Liver (tissue), 9 donors: ENCODE data around the gene CADM2. TPM values are rescaled to one million over a fixed set of nuclear protein-coding genes. Genes with fewer than 3 reads are reported as not detected.
"Not testable (repeated sequence)": the region's sequence is repeated elsewhere in the genome, so short reads cannot be mapped to it uniquely, and the experiment has no call there.

Experiments
- DNase-seq: peaks from one replicate; pipeline ENCODE4 v3.0.0-alpha.2; 2017; ENCODE audit warnings: low spot score
- H3K27ac ChIP-seq, 2 donors: one replicate each; pipeline ENCODE4 v1.7.0; 2013; ENCODE audit warnings: inconsistent platforms in 2 of 2, low read length in 2 of 2, control low read depth in 1 of 2, low read depth in 1 of 2, mild to moderate bottlenecking in 1 of 2
- H3K27me3 ChIP-seq, 4 donors: one replicate each; pipeline versions ENCODE4 v1.6.1 to v1.7.0; 2013; ENCODE audit warnings: low read length in 3 of 4, inconsistent platforms in 1 of 4, mild to moderate bottlenecking in 1 of 4, moderate library complexity in 1 of 4; ENCODE audit not compliant: control insufficient read depth in 4 of 4, insufficient read depth in 4 of 4
- H3K36me3 ChIP-seq, 4 donors: one replicate each; pipeline versions ENCODE4 v1.6.1 to v1.7.0; 2013; ENCODE audit warnings: low read length in 3 of 4, mild to moderate bottlenecking in 3 of 4, low read depth in 1 of 4, moderate library complexity in 1 of 4; ENCODE audit not compliant: control insufficient read depth in 4 of 4, insufficient read depth in 3 of 4
- H3K4me1 ChIP-seq, 4 donors: one replicate each; pipeline versions ENCODE4 v1.6.1 to v1.7.0; 2013; ENCODE audit warnings: low read length in 3 of 4, mild to moderate bottlenecking in 3 of 4, moderate library complexity in 1 of 4; ENCODE audit not compliant: control insufficient read depth in 4 of 4, insufficient read depth in 4 of 4
- H3K4me3 ChIP-seq, 3 donors: one replicate each; pipeline versions ENCODE4 v1.6.1 to v1.7.0; 2013; ENCODE audit warnings: low read length in 3 of 3, control low read depth in 1 of 3, low read depth in 1 of 3, mild to moderate bottlenecking in 1 of 3
- H3K9ac ChIP-seq, 2 donors: one replicate each; pipeline ENCODE4 v1.7.0; 2013; ENCODE audit warnings: low read length in 2 of 2, mild to moderate bottlenecking in 2 of 2, moderate library complexity in 2 of 2, control low read depth in 1 of 2, low read depth in 1 of 2
- H3K9me3 ChIP-seq, 4 donors: one replicate each; pipeline versions ENCODE4 v1.6.1 to v1.7.0; 2013; ENCODE audit warnings: low read length in 3 of 4; ENCODE audit not compliant: control insufficient read depth in 4 of 4
- ATF3 ChIP-seq: IDR thresholded peaks from 2 replicates; pipeline ENCODE4 v1.6.1; 2016; ENCODE audit warnings: antibody characterized with exemption
- CTCF ChIP-seq: fragments of 150-350 bp; IDR thresholded peaks from 2 replicates; pipeline ENCODE4 v1.5.1; 2017; ENCODE audit warnings: improper control_type of control experiment, low read depth, low read length; ENCODE audit not compliant: missing input control
- EGR1 ChIP-seq, 2 donors: IDR thresholded peaks; 2 replicates each; pipeline ENCODE4 v1.6.1; 2016 to 2018; ENCODE audit warnings: antibody characterized with exemption in 2 of 2, low read depth in 2 of 2
- FOXA1 ChIP-seq: IDR thresholded peaks from 2 replicates; pipeline ENCODE4 v1.6.1; 2016; ENCODE audit warnings: antibody characterized with exemption
- FOXA2 ChIP-seq: IDR thresholded peaks from 2 replicates; pipeline ENCODE4 v1.6.1; 2016; ENCODE audit warnings: antibody characterized with exemption
- GABPA ChIP-seq, 2 donors: IDR thresholded peaks in 1 of 2; conservative IDR thresholded peaks in 1 of 2; 2 replicates each; pipeline ENCODE4 v1.6.1; 2016; ENCODE audit warnings: antibody characterized with exemption in 2 of 2, mild to moderate bottlenecking in 1 of 2, moderate library complexity in 1 of 2
- HNF4G ChIP-seq: IDR thresholded peaks from 2 replicates; pipeline ENCODE4 v1.6.1; 2016; ENCODE audit warnings: antibody characterized with exemption
- RXRA ChIP-seq, 2 donors: IDR thresholded peaks; 2 replicates each; pipeline ENCODE4 v1.6.1; 2017 to 2018; ENCODE audit warnings: antibody characterized with exemption in 2 of 2, mild to moderate bottlenecking in 1 of 2
- SP1 ChIP-seq: IDR thresholded peaks from 2 replicates; pipeline ENCODE4 v1.6.1; 2018; ENCODE audit warnings: antibody characterized with exemption, mild to moderate bottlenecking
- ZBTB33 ChIP-seq: IDR thresholded peaks from 2 replicates; pipeline ENCODE4 v1.6.1; 2016; ENCODE audit warnings: antibody characterized with exemption
- WGBS: extraction: QIAGEN DNeasy Blood & Tissue Kit; methylation state at CpG from one replicate; pipeline ENCODE4 v1.1.7; 2013; 5-methylcytosine and 5-hydroxymethylcytosine counted together
- polyA plus RNA-seq, 2 donors: library from polyadenylated mRNA; stranded (reverse) in 1 of 2; unstranded in 1 of 2; fragments of 200-250 nt in 1 of 2; fragments of >200 nt in 1 of 2; fragmentation: Nextera tagmentation in 1 of 2; extraction: Ambion mirVana in 1 of 2; gene quantifications; one replicate each; pipeline versions ENCODE4 v1.2.1 to v1.2.3, GENCODE V29; 2013 to 2015
- total RNA-seq, 2 donors: library from RNA; depleted of rRNA; stranded (reverse); fragments of >200 nt; gene quantifications; one replicate each; pipeline ENCODE4 v1.2.3, GENCODE V29; 2014
- donor health status: healthy.
- donor health status: healthy.
- donor health status: healthy.
- donor health status: healthy.
- donor health status: healthy.

CADM2 gene
- total and polyA plus RNA-seq, 4 donors: 0.35 to 0.92 (median 0.51) TPM

GRCh38 chr3:85110393-85110792, 151.6 kb downstream of the CADM2 start (continued):
- TF ChIP-seq CTCF (no peak), FOXA1 (no peak)

DNA sequence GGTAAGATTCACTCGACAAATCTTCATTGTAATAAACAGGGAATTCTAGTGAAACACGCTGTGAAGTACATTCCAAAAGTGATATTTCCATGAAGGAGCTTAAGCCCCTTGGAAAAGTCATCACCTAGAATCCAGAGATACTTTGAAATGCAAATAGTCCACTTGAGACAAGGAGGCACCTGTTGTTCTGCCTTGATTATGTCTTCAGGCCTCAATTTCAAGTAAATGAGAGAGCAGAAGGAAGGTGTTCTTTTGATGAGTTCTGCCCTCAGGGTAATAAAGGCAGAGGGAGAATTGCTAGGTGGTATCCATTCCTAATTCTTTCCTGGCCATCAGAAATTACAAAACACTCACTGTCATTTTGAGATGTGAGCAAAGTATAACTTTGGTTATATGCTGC, 162.1 kb downstream of the CADM2 start:
- H3K27ac ChIP-seq: no peak overlapping the region
- DNase-seq: no peak
- H3K9me3 ChIP-seq: no peaks in the 10 kb centered on the region
- 75% methylated on average over 2 of the region's 2 CpGs for WGBS
- H3K36me3 ChIP-seq: peaks cover 0 to 2% (median 0%) of the 10 kb centered on the region in 4 donors
- TF ChIP-seq FOXA2 (no peak), SP1 (no peak), RXRA (IDR thresholded peaks at IDR 0.05) (no peak), EGR1 (IDR thresholded peaks at IDR 0.05; ENCODE audit: low read depth in 2 of 2) (no peak), ZBTB33 (no peak), ATF3 (no peak), GABPA (IDR thresholded peaks at IDR 0.05 in 1 of 2, conservative IDR thresholded peaks at IDR 0.05 in 1 of 2) (no peak), HNF4G (no peak)
- H3K27me3 ChIP-seq: peaks cover 0 to 3% (median 1%) of the 10 kb centered on the region in 4 donors
- H3K9ac ChIP-seq: no peak overlapping the region
- no peaks in the 10 kb centered on the region for H3K4me1 ChIP-seq
- H3K4me3 ChIP-seq: no peak overlapping the region

- H3K27me3 ChIP-seq, DNase-seq, H3K9me3 ChIP-seq, H3K36me3 ChIP-seq, H3K27ac ChIP-seq, H3K4me1 ChIP-seq, H3K9ac ChIP-seq, H3K4me3 ChIP-seq: not testable (repeated sequence)
- WGBS: 89% methylated on average over 13 of the region's 13 CpGs
Measured at GRCh38 chr3:85132864-85133263, 174.1 kb downstream of the CADM2 start.

GRCh38 chr3:85133691-85134420, 175.1 kb downstream of the CADM2 start:
- not testable (repeated sequence) for H3K36me3 ChIP-seq, H3K4me1 ChIP-seq, H3K27me3 ChIP-seq, H3K27ac ChIP-seq, DNase-seq, H3K9me3 ChIP-seq, H3K9ac ChIP-seq, H3K4me3 ChIP-seq
- 90% methylated on average over 48 of the region's 57 CpGs for WGBS
